Suprapubic skin (tissue), 4 donors: Measurements from ENCODE around the gene ABHD4. TPM values are rescaled to one million over a fixed set of nuclear protein-coding genes. Genes with fewer than 3 reads are reported as not detected.

Source experiments
- DNase-seq, 2 donors: peaks; one replicate each; pipeline ENCODE4 v3.0.0-alpha.2; 2019; ENCODE audit warnings: low spot score in 2 of 2
- H3K27ac ChIP-seq: fragments of 200-600 bp; sonication (generic); one replicate; pipeline ENCODE4 v1.5.1; 2019
- H3K27me3 ChIP-seq: fragments of 200-600 bp; sonication (generic); one replicate; pipeline ENCODE4 v1.5.1; 2019
- H3K36me3 ChIP-seq: fragments of 200-600 bp; sonication (generic); one replicate; pipeline ENCODE4 v1.5.1; 2019
- H3K4me1 ChIP-seq: fragments of 200-600 bp; sonication (generic); one replicate; pipeline ENCODE4 v1.5.1; 2019
- H3K4me3 ChIP-seq: fragments of 200-600 bp; sonication (generic); one replicate; pipeline ENCODE4 v1.5.1; 2019; ENCODE audit warnings: mild to moderate bottlenecking
- H3K9me3 ChIP-seq: fragments of 200-600 bp; sonication (generic); one replicate; pipeline ENCODE4 v1.5.1; 2019
- EP300 ChIP-seq: sonication (generic); formaldehyde crosslinking; IDR thresholded peaks from one replicate; pipeline ENCODE4 v1.6.1; 2017; ENCODE audit warnings: antibody characterized with exemption
- POLR2A ChIP-seq, 2 donors: fragments of 450-650 bp; IDR thresholded peaks; one replicate each; pipeline ENCODE4 v1.6.1; 2017; ENCODE audit warnings: antibody characterized with exemption in 2 of 2, mild to moderate bottlenecking in 2 of 2, moderate library complexity in 2 of 2
- POLR2AphosphoS5 ChIP-seq, 3 donors: sonication (generic); formaldehyde crosslinking; IDR thresholded peaks; one replicate each; pipeline ENCODE4 v1.6.1; 2017; ENCODE audit warnings: antibody characterized with exemption in 3 of 3
- WGBS: methylation state at CpG from one replicate; pipeline ENCODE4 v1.1.5; 2018; 5-methylcytosine and 5-hydroxymethylcytosine counted together
- total RNA-seq, 4 donors: library from RNA; depleted of rRNA; stranded (reverse); fragments of >200 nt; gene quantifications; one replicate each; pipeline ENCODE4 v1.1.0, GENCODE V29; 2016
- TF ChIP-seq, protein P1 (sequence below), 2 donors: fragments of 200-600 bp in 1 of 2; fragments of 450-650 bp in 1 of 2; sonication (generic) in 1 of 2; IDR thresholded peaks; one replicate each; pipeline ENCODE4 v1.5.1; 2016 to 2019; ENCODE audit warnings: antibody characterized with exemption in 2 of 2, mild to moderate bottlenecking in 1 of 2, moderate library complexity in 1 of 2

Gene ABHD4
- total RNA-seq, 4 donors from 2014 or later, result 15.3 to 30.4 (median 21.8) TPM

DNA sequence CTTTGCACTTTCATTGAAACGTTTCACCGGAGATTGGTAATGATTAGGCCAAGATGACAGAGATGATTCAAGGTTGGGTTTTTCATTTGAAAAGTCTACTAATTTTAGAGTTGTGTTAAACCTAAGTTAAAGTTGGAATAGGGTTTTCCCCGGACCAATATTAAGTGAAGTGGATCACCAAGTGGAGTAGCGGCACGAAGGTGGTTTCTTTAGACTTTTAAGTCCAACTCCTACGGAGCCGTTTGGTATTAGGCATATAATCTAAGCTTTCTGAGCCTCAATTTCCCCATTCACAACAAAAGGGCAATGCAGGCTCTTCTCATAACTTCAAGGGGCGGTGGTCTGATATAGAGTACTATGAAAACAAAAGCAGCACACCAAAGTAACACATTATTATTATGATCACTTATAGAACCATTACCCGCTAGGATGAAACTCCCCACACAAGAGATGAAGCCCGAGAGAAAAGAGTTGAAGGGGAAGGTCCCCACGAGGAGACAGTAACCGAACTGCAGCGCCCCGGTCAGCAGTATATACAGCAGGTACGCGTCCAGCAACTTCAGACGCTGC lies 9.5 kb upstream of the ABHD4 start:
- Histone ChIP-seq H3K4me1 (peaks cover 39% of the 10 kb centered on the region), H3K27me3 (no peaks in the 10 kb centered on the region), H3K4me3 (peak overlapping the region; percentile 77), H3K27ac (peak overlapping the region; percentile 92), H3K36me3 (no peaks in the 10 kb centered on the region), H3K9me3 (no peaks in the 10 kb centered on the region)
- TF ChIP-seq EP300, result no peak
- TF ChIP-seq POLR2AphosphoS5 (IDR thresholded peaks at IDR 0.05), result no peak
- TF ChIP-seq POLR2A (IDR thresholded peaks at IDR 0.05), result no peak
- TF ChIP-seq, protein P1, sequence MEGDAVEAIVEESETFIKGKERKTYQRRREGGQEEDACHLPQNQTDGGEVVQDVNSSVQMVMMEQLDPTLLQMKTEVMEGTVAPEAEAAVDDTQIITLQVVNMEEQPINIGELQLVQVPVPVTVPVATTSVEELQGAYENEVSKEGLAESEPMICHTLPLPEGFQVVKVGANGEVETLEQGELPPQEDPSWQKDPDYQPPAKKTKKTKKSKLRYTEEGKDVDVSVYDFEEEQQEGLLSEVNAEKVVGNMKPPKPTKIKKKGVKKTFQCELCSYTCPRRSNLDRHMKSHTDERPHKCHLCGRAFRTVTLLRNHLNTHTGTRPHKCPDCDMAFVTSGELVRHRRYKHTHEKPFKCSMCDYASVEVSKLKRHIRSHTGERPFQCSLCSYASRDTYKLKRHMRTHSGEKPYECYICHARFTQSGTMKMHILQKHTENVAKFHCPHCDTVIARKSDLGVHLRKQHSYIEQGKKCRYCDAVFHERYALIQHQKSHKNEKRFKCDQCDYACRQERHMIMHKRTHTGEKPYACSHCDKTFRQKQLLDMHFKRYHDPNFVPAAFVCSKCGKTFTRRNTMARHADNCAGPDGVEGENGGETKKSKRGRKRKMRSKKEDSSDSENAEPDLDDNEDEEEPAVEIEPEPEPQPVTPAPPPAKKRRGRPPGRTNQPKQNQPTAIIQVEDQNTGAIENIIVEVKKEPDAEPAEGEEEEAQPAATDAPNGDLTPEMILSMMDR (IDR thresholded peaks at IDR 0.05), result no peak
- DNase-seq, result no peak
- under 1% methylated on average over 14 of the region's 17 CpGs for WGBS

DNA sequence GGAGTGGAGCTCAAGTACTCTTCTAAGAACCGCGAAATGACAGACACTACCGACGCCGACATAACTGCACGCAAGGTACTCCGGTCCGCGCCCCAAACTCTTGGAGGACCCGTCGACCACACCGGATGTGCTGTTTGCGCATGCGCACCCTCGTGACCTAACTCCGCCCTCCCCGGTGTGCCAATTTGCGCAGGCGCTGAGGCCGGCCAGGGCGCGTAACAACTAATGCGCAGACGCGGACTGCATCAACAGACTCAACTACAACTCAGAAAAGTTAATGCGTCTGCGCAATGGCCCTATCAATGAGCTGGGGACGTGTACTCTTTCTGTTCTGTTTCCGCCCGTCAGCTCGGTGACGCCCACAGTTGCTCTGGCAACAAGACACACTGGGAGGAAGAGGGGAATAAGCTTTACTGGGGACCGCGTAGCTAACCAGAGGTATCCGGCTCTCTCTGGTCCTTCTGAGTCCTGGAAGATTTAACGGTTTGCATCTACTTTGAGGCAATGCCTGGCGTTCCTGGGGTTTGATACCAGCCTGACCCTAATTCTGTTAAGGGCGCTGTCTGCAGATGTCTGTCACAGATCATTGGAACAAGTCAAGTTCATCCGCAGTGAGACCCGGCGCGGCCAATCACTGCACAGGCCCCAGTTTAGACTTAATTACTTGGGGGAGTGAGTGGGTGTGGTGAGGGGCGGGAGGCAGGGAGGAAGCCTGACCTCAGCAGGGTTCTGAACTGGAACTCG lies 8.8 kb upstream of the ABHD4 start, which contains the start of gene DAD1:
Gene DAD1, minus strand, starts transcription at position 129 of the 744 bp plus-strand sequence. Its CDS starts 67 bp downstream, at position 62.
- DNase-seq, result peak; percentile 99 to 100
- Histone ChIP-seq H3K9me3 (no peaks in the 10 kb centered on the region), H3K27ac (peak within 1 kb of the TSS; percentile 92), H3K27me3 (no peaks in the 10 kb centered on the region), H3K4me3 (peak within 1 kb of the TSS; percentile 77), H3K36me3 (no peaks in the 10 kb centered on the region), H3K4me1 (peaks cover 35% of the 10 kb centered on the region)
- 0% methylated on average over 16 of the region's 44 CpGs for WGBS
- TF ChIP-seq, protein P1 (IDR thresholded peaks at IDR 0.05), result no peak
- peak in 2 of 3 donors; percentile 12 to 51 for TF ChIP-seq POLR2AphosphoS5 (IDR thresholded peaks at IDR 0.05)
- peak in 1 of 2 donors; percentile 85 for TF ChIP-seq POLR2A (IDR thresholded peaks at IDR 0.05)
- no peak for TF ChIP-seq EP300

DNA sequence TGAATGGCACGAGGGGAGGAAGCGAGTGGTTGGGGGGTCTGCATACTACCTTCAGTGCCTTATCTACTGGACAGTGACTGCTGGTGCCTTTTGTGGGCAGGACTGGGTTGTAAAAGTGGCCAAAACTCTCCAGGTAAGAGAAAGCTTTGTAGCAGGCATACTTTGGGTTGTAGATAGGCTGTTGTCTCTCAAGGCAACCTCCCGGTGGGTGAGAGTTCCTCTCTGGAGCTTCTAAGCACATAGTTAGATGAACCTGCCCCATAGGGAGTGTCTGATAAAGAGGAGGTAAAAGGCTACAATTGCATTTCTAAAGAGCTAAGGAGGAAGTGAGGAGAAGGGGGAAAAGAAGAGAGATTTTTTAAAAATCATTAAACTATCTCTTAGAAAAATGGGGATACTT lies 4.9 kb upstream of the ABHD4 start:
- Histone ChIP-seq H3K27ac (no peak overlapping the region), H3K4me1 (peaks cover 14% of the 10 kb centered on the region), H3K36me3 (no peaks in the 10 kb centered on the region), H3K27me3 (no peaks in the 10 kb centered on the region), H3K4me3 (no peak overlapping the region), H3K9me3 (no peaks in the 10 kb centered on the region)
- DNase-seq, result no peak
- no peak for TF ChIP-seq POLR2A (IDR thresholded peaks at IDR 0.05)
- TF ChIP-seq EP300, result no peak
- TF ChIP-seq, protein P1 (IDR thresholded peaks at IDR 0.05), result no peak
- TF ChIP-seq POLR2AphosphoS5 (IDR thresholded peaks at IDR 0.05), result no peak
- WGBS, result 63% methylated on average over 3 of the region's 3 CpGs

DNA sequence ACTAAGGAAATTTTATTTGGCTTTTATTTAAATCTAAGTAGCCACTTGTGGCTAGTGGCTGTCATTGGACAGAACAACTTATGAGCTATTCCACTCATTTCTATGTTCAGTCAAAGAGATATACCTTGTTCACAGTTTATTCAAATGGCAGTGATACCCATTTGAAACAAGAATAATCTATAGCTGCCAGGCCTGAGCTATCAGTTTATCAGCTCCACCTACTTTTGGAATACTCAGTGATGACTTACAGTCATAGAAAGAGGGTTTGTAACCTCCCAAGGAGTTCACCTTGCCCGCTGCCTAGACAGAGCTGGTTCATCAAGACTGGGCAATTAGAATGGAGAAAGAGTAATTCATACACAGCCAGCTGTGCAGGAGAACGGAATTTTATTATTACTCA lies 4.5 kb upstream of the ABHD4 start:
- WGBS, result 73% methylated on average over 2 of the region's 2 CpGs
- Histone ChIP-seq H3K27me3 (no peaks in the 10 kb centered on the region), H3K36me3 (no peaks in the 10 kb centered on the region), H3K27ac (no peak overlapping the region), H3K4me3 (no peak overlapping the region), H3K4me1 (peaks cover 10% of the 10 kb centered on the region), H3K9me3 (no peaks in the 10 kb centered on the region)
- no peak for DNase-seq
- TF ChIP-seq POLR2A (IDR thresholded peaks at IDR 0.05) (no peak), EP300 (no peak), POLR2AphosphoS5 (IDR thresholded peaks at IDR 0.05) (no peak)
- TF ChIP-seq, protein P1 (IDR thresholded peaks at IDR 0.05), result no peak

DNA sequence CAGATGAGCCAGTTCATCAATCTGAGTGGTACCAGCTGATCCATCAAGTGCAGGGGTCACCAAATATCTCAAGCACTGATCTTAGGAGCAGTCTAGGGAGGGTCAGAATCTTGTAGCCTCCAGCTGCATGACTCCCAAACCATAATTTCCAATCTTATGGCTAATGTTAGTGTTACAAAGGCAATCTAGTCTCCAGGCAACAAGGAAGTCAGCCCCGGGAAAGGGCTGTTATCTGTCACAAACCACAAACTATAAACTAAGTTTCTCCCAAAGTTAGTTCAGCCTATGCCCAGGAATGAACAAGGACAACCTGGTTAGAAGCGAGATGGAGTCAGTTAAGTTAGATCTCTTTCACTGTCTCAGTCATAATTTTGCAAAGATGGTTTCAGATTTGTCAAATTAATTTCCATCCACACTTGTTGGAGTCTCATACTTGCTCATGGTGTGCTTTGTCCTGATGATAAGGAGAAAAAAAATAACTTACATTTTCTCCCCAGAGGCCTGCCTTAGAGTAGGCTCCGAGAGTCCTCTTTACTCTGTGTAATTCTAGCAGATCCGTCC lies 3.9 kb upstream of the ABHD4 start:
- 47% methylated on average over 4 of the region's 4 CpGs for WGBS
- H3K27ac ChIP-seq, result no peak overlapping the region
- no peaks in the 10 kb centered on the region for H3K27me3 ChIP-seq
- TF ChIP-seq POLR2A (IDR thresholded peaks at IDR 0.05) (no peak), EP300 (no peak), POLR2AphosphoS5 (IDR thresholded peaks at IDR 0.05) (no peak)
- TF ChIP-seq, protein P1 (IDR thresholded peaks at IDR 0.05), result no peak
- DNase-seq, result no peak
- H3K36me3 ChIP-seq, result no peaks in the 10 kb centered on the region
- no peak overlapping the region for H3K4me3 ChIP-seq
- H3K9me3 ChIP-seq, result no peaks in the 10 kb centered on the region
- peaks cover 13% of the 10 kb centered on the region for H3K4me1 ChIP-seq
